Breast epithelium (tissue), 3 donors: ENCODE measurements around the gene MC1R.

Experiments used
- CTCF ChIP-seq, 3 donors: fragments of 450-650 bp; IDR thresholded peaks; one replicate each; pipeline ENCODE4 v1.5.1; 2016 to 2017; ENCODE audit warnings: antibody characterized with exemption in 3 of 3, mild to moderate bottlenecking in 3 of 3, moderate library complexity in 3 of 3
- POLR2A ChIP-seq: fragments of 450-650 bp; IDR thresholded peaks from one replicate; pipeline ENCODE4 v1.6.1; 2016; ENCODE audit warnings: antibody characterized with exemption, mild to moderate bottlenecking, moderate library complexity

GRCh38 chr16:89955001-89955685 is 36.5 kb downstream of the MC1R start:
- TF ChIP-seq POLR2A (no peak), CTCF (IDR thresholded peaks at IDR 0.05) (no peak)
